IPS-NIHi11 (cell line): ENCODE measurements around the gene TRIM9.

Experiments used
- DNase-seq: peaks from one replicate; pipeline ENCODE4 v3.0.0; 2012; ENCODE audit warnings: mixed read lengths, low spot score

TRIM9 gene

DNA sequence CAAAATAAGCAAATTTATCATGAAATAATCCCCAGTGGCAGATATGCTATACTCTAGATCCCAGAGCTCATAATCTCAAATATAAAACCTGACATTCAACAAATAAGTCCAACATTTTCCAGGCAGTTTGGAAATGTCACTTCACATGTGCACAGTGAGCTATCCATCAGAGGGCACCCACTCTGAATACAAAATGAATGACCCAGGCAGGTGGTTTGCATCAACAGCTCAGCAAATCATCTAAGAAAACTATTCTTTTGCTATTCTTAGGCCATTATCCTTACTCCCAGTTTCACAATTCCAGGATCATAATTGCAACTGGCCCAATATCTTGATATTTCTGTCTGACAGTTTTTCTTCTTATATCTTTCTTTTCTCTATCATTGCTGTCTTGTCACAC lies 38.5 kb downstream of the TRIM9 start:
- no peak for DNase-seq

DNA sequence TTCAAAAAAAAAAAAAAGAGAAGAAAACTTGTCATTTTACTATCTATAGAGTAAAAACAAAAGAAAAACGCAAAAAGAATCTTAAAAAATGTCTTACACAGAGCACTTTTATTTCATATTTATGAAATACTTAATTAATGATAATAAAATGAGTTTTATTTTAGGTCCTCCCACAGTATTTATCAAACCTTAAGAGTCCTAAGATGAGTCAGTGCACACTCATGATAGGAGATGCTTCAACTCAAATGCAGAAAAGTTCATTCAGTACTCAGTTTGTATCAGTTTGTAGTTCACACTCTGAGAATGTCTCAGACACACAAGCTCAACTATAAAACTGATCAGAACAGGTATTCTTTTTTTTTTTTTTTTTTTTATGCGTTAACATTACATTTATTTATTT lies 41.7 kb downstream of the TRIM9 start:
- DNase-seq, result no peak

DNA sequence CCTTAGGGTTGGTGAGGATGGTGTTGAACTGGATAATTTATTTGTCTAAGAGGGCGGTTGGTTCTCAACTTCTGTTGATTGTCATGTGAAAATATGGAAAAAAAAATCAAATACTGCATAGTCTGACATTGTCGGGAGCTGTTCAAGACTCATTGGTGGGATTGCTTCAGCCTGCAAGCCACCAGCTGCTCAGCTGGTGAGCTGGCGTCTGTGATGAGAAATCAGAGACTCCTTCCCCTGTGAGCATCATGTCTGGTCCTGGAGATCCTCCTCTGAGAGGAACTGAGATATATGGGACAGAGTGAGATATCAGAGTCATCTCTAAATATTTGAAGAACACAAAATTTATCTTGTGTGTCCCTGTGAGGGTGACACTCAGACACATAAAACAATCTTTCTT lies 49.9 kb downstream of the TRIM9 start:
- DNase-seq, result no peak

DNA sequence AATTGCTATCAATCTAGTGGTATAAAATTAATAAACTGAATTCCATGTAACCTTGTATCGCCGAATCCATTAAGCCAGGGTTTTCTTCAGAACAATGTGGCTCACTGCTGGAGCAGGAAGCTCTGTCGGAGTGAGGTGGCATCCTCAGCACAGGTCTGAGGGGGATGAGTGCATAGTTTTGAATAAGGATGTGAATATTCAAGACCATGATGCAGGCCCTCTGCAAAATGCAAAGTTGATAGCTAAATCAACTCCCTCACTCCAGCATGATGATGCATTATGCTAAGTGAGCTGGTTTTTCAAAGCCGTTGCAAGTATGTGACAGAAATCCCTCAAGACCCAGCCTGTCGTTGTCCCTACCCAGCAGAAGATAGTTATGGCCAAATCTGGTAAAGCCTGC lies 53.0 kb downstream of the TRIM9 start:
- DNase-seq, result no peak

GRCh38 chr14:51041108-51041531 lies 53.8 kb downstream of the TRIM9 start:
- DNase-seq, result no peak

- no peak for DNase-seq
Measured at GRCh38 chr14:51039252-51039651, 55.7 kb downstream of the TRIM9 start.

GRCh38 chr14:51035611-51036192 lies 59.2 kb downstream of the TRIM9 start:
- DNase-seq, result no peak

GRCh38 chr14:51028851-51029754 lies 65.8 kb downstream of the TRIM9 start:
- DNase-seq, result no peak

- no peak for DNase-seq
Measured at GRCh38 chr14:51028361-51028760, 66.5 kb downstream of the TRIM9 start.

DNA sequence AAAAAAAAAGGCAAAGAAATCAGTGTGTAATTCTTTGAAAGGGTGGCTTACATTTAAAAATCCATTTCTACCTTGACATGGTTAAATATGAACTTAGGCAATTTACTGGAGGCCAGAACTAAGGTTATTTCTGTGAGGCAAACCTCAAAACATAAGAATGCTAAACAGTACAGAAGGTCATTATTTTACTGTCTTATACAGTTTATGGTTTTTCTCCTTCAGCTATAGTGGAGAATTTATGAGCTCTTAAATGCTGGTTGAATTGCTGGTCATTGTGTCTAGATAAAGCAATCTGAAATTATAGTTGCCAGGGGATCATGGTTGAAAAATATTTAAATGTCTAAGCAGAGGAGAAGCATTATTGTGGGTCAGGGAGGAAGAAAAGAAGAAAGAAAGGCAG lies 70.5 kb downstream of the TRIM9 start:
- no peak for DNase-seq

- DNase-seq, result no peak
Measured at GRCh38 chr14:51023964-51024363, 70.9 kb downstream of the TRIM9 start.

DNA sequence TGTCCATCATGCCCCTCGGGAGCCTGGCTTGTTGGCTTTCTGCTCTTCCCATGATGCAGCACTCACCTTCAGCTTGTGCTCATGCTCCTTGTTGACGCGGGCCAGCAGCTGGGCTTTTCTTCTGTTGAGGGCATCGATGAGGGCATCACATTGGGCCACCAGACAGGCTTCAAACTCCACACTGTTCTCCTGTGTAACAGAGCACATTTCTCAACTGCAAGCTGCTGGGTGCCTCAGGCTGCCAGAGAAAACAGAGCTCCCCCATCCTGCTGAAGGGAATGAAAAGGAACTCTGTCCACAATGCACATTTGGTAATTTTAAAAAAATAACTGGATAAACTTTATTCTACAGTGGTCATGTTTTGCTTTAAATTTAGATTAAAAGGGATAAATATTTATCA lies 72.1 kb downstream of the TRIM9 start:
- DNase-seq, result no peak

- DNase-seq, result no peak
Measured at GRCh38 chr14:51020024-51020710, 74.7 kb downstream of the TRIM9 start.

DNA sequence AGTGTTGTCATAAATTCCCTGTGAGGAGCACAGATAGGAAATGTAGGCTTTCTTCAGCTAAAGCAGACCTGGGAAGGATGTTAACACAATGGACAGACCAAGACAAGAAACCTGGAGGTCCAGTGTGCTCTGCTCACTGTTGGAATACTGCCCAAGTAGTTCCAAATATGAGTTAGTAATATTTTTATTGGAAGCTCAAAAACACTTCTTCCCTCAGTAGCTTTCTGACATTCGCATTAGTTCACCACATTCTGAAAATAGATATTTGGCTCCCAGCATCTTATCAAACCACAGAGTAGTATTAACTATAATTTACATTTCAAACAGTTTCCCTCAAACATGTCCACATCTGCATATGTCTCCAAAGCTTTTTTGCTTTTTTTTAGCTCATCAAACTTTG lies 75.8 kb downstream of the TRIM9 start:
- no peak for DNase-seq

DNA sequence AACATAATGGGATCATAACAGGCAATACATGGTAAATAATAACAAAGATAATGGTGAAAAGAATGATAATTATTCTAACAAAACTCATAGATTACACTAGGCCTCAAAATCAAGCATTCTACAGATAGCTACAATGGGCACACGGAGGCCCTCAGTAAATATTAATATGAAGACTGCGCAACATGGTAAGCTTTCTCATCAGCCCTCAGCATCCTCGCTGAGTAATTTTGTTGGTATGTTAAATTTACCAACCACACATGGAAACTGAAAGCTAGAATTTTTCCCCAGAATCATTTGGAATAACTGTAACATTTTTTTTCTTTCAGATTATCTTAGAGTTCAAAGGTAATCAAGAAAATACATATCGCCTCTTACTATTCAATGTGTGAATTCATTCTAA lies 76.4 kb downstream of the TRIM9 start:
- no peak for DNase-seq

GRCh38 chr14:51014625-51015024 lies 80.3 kb downstream of the TRIM9 start:
- DNase-seq, result no peak

GRCh38 chr14:51014086-51014485 lies 80.8 kb downstream of the TRIM9 start:
- no peak for DNase-seq

- no peak for DNase-seq
Measured at GRCh38 chr14:51012055-51012454, 82.8 kb downstream of the TRIM9 start.

DNA sequence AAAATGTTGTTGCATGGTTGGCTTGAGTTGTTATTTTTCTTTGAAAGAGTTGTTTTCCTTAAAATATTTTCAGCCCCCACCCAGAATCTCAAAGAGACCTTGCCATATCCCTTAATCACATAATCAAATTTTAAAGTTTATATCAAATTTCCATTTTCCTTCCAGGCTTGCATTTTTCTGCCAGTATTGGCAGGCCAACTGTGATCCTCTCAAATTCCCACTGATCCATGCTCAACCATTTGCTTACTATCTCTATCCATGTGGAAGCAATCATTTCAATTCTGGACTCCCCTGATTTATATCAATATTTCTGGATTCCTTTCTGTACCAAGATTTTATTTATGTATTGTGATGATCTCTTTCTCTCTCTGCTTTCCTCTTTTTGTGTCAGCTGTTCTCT lies 86.5 kb downstream of the TRIM9 start:
- DNase-seq, result no peak

GRCh38 chr14:51006781-51007211 lies 88.1 kb downstream of the TRIM9 start:
- no peak for DNase-seq

DNA sequence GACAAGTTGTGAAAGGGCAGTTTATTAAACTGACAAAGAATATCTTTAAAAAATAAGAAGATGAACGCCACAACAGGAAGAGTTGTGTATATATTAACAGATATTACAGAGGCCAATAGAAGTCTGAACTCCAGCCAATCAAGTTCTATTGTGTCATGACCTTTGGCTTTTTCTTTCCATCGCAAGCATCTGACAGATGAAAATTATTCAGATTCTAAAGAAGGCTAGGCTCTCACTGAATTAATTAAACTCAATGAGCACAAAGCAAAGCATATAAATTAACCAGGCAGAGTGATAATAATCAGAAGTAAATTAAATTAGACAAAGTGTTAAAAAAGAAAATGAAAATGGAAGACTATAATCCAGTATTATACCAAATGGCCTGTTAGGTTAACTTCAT lies 88.6 kb downstream of the TRIM9 start:
- no peak for DNase-seq

DNA sequence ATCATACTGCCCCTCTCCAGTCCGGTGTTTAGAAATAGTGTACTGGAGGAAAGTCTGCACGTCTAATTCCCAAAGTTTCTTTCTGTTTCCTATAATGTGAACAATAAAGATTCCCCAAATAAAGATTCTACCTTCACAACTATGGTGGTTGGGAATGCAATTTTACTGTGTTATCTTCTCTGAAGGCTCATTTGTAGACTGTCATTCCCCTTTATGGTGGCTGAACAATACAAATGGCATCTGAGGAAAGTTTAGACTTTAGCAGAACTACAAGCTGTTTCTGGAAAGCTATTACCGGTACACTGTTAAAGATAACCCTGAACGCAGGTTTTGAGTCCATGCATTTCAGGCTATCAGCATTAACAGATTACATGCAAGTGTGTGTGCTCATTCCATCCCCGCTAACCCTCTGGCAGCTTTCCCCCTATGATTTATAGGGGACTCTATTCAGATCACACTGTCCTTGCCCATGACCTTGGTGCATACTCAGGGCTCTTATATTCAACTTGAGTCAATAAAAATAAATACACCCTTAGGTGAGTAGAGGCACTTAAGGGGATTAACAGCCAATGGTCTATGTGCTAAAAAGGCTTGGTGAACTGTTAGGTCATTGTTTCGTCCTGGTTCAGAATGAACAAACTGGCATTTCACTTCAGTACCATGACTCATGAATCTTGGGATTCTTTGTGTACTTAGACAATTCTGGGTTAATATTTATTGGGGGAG lies 89.9 kb downstream of the TRIM9 start:
- no peak for DNase-seq
